Measurements from ENCODE around the gene ERAL1. TPM values are rescaled to one million over a fixed set of nuclear protein-coding genes. Genes with fewer than 3 reads are reported as not detected.

The ERAL1 gene
- total RNA-seq, 5 donors from 2014 or later (not counting 1 experiment from before 2014, with no cell fraction given), result 18.9 to 33.7 (median 29.0) TPM

- ChIA-PET CTCF (no interaction called here), POLR2A (no interaction called here)
- Mint-ChIP-seq H3K27me3 (no peaks in the 10 kb centered on the region), H3K36me3 (peaks cover 39% of the 10 kb centered on the region), H3K4me3 (no peak overlapping the region), H3K27ac (no peak overlapping the region), H3K9me3 (no peaks in the 10 kb centered on the region), H3K4me1 (peaks cover 16 to 30% (median 20%) of the 10 kb centered on the region in 3 donors)
- DNase-seq (no peak), ATAC-seq (replicated peaks in 1 of 4) (no peak)
- Histone ChIP-seq H3K4me3 (ENCODE audit: control insufficient read depth in 1 of 2, extremely low read depth in 1 of 2, low read length in 1 of 2) (no peak overlapping the region), H3K27ac (ENCODE audit: low read length) (no peak overlapping the region), H3K4me1 (ENCODE audit: control insufficient read depth in 1 of 2, extremely low read depth in 1 of 2, insufficient read depth in 2 of 2, low read length in 2 of 2) (peaks cover 0 to 15% of the 10 kb centered on the region in 2 experiments), H3K36me3 (ENCODE audit: control insufficient read depth in 2 of 2, extremely low read depth in 1 of 2, insufficient read depth in 1 of 2, low read length in 1 of 2) (peaks cover 8 to 79% of the 10 kb centered on the region in 2 donors), H3K9me3 (no peaks in the 10 kb centered on the region), H3K27me3 (replicated peaks in 1 of 2; ENCODE audit: control insufficient read depth in 2 of 2, extremely low read depth in 1 of 2, insufficient read depth in 2 of 2, low read length in 1 of 2) (no peaks in the 10 kb centered on the region)
- WGBS (ENCODE audit: insufficient coverage), result 100% methylated on average over 2 of the region's 4 CpGs
Measured at GRCh38 chr17:28885363-28885762, 30.5 kb downstream of the ERAL1 start.

DNA sequence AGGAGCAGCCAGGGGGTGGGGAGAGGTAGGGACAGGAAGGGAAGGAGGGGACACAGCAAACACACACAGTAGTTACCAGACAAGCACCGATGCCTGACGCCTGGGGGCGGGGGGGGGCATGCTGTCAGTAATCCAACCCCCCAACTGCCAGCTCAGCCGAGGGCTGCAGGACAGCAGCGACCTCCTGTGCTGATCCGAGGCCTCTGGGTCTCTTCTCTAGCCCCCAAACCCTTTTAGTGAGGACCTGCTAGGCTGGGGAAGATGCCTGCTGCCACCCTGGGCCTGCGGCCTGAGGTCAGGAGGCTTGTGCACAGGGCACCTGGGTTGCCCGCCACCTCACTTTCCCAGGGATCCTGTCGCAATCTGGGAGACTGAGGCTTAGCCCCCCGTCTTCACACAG lies 31.1 kb downstream of the ERAL1 start:
- H3K4me1 ChIP-seq (ENCODE audit: control insufficient read depth in 1 of 2, extremely low read depth in 1 of 2, insufficient read depth in 2 of 2, low read length in 2 of 2), result peaks cover 0 to 17% of the 10 kb centered on the region in 2 experiments
- no peak for ATAC-seq (replicated peaks in 1 of 4)
- 100% methylated on average over 6 of the region's 10 CpGs for WGBS (ENCODE audit: insufficient coverage)
- no peak overlapping the region for H3K4me3 Mint-ChIP-seq
- ChIA-PET POLR2A (no interaction called here), CTCF (no interaction called here)
- no peak for DNase-seq
- no peaks in the 10 kb centered on the region for H3K27me3 Mint-ChIP-seq
- no peak overlapping the region for H3K27ac ChIP-seq (ENCODE audit: low read length)
- peaks cover 6 to 73% of the 10 kb centered on the region in 2 donors for H3K36me3 ChIP-seq (ENCODE audit: control insufficient read depth in 2 of 2, extremely low read depth in 1 of 2, insufficient read depth in 1 of 2, low read length in 1 of 2)
- no peaks in the 10 kb centered on the region for H3K9me3 ChIP-seq
- no peak overlapping the region for H3K27ac Mint-ChIP-seq
- no peaks in the 10 kb centered on the region for H3K27me3 ChIP-seq (replicated peaks in 1 of 2; ENCODE audit: control insufficient read depth in 2 of 2, extremely low read depth in 1 of 2, insufficient read depth in 2 of 2, low read length in 1 of 2)
- peaks cover 19 to 34% (median 26%) of the 10 kb centered on the region in 3 donors for H3K4me1 Mint-ChIP-seq
- H3K36me3 Mint-ChIP-seq, result peaks cover 37% of the 10 kb centered on the region
- H3K4me3 ChIP-seq (ENCODE audit: control insufficient read depth in 1 of 2, extremely low read depth in 1 of 2, low read length in 1 of 2), result no peak overlapping the region
- no peaks in the 10 kb centered on the region for H3K9me3 Mint-ChIP-seq

DNA sequence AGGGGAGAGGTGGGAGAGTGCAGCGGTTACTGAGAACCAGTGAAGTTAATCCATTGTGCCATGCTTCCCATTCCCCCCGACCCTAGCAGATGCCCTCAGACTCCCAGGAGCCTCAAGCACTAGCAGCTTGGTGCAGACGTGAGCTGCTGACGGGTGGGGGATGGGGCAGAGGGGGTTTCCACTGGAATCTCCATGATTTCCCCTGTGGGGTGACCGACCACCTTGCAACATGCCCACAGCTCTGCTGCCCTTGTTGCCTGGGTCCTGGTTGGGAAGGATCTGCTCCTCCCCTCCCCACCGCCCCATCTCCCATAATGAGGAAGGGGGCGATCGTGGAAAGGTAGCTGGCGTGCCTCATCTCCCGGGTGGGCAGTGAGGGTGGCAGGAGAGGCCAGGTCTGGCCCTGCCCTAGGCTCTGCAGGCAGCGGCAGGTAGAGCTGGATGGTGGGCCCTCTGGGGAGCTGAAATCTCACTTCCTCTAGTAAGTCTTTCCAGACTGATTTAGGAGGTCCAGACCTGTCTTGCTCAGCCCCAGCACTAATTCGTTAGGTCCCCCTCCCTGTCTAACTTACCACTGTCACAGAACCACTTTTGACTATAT lies 33.2 kb downstream of the ERAL1 start:
- H3K4me1 Mint-ChIP-seq, result peaks cover 38 to 52% (median 45%) of the 10 kb centered on the region in 3 donors

DNA sequence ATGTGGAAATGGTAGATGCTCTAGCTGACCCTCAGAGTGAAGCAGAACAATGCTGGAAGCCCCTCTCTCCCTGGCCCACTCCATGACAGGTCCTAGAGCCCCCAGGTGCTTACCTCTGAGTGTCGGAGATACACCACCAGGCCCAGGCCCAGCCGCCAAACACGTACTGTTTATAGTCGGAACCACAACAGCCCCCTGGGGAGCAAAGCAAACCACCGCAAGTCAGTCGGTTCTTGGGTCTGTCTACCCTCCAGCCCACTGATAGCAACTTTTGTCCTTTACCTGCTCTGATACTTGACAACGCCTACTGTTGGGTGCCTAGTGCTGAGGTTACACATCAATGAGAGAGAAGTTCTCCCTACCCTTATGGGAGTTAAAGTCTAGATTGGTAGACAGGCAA lies 34.0 kb downstream of the ERAL1 start:
- CTCF ChIA-PET, result no interaction called here

More for the DNA sequence above, 33.2 kb downstream of the ERAL1 start:
- Histone ChIP-seq H3K27me3 (replicated peaks in 1 of 2; ENCODE audit: control insufficient read depth in 2 of 2, extremely low read depth in 1 of 2, insufficient read depth in 2 of 2, low read length in 1 of 2) (no peaks in the 10 kb centered on the region), H3K36me3 (ENCODE audit: control insufficient read depth in 2 of 2, extremely low read depth in 1 of 2, insufficient read depth in 1 of 2, low read length in 1 of 2) (peaks cover 6 to 63% of the 10 kb centered on the region in 2 donors), H3K4me3 (ENCODE audit: control insufficient read depth in 1 of 2, extremely low read depth in 1 of 2, low read length in 1 of 2) (no peak overlapping the region), H3K4me1 (ENCODE audit: control insufficient read depth in 1 of 2, extremely low read depth in 1 of 2, insufficient read depth in 2 of 2, low read length in 2 of 2) (peaks cover 5 to 30% of the 10 kb centered on the region in 2 experiments), H3K9me3 (no peaks in the 10 kb centered on the region), H3K27ac (ENCODE audit: low read length) (no peak overlapping the region)
- DNase-seq (no peak), ATAC-seq (replicated peaks in 1 of 4) (no peak)
- H3K4me3 Mint-ChIP-seq, result no peak overlapping the region
- H3K9me3 Mint-ChIP-seq, result no peaks in the 10 kb centered on the region
- CTCF ChIA-PET, result no interaction called here
- no peaks in the 10 kb centered on the region for H3K27me3 Mint-ChIP-seq
- H3K27ac Mint-ChIP-seq, result no peak overlapping the region
- H3K36me3 Mint-ChIP-seq, result peaks cover 25% of the 10 kb centered on the region
- 100% methylated on average over 2 of the region's 12 CpGs for WGBS (ENCODE audit: insufficient coverage)
- POLR2A ChIA-PET, result interaction anchor here in 1 of 2 donors (0.6 kb wide), 1 partner anchor 34 kb away, joined by 4 read pairs; no protein-coding TSS in a partner anchor

DNA sequence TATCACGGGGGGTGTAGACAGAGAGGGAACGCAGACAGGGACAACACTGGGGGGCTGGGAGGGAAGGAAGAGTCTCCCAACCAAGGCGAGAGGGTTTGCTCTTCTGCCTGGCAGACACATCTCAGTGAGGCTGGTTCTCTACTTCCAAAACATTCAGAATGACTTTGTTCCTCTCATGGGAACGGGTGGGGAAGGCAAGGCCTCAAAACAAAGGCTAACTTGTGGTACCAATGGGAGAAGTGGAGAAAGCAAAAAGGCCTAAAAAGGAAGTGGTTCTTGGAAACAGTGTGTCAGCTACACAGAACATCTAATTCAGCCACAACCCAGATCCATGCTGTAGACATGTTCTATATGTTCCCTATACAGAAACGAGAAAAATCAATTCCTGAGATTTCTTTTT lies 35.2 kb downstream of the ERAL1 start:
- ATAC-seq (replicated peaks in 1 of 4), result no peak
- Mint-ChIP-seq H3K4me3 (no peak overlapping the region), H3K4me1 (peaks cover 53 to 64% (median 54%) of the 10 kb centered on the region in 3 donors)

More for the DNA sequence above, 34.0 kb downstream of the ERAL1 start:
- H3K36me3 Mint-ChIP-seq, result peaks cover 21% of the 10 kb centered on the region
- Histone ChIP-seq H3K36me3 (ENCODE audit: control insufficient read depth in 2 of 2, extremely low read depth in 1 of 2, insufficient read depth in 1 of 2, low read length in 1 of 2) (peaks cover 6 to 54% of the 10 kb centered on the region in 2 donors), H3K4me1 (ENCODE audit: control insufficient read depth in 1 of 2, extremely low read depth in 1 of 2, insufficient read depth in 2 of 2, low read length in 2 of 2) (peaks cover 8 to 37% of the 10 kb centered on the region in 2 experiments), H3K4me3 (ENCODE audit: control insufficient read depth in 1 of 2, extremely low read depth in 1 of 2, low read length in 1 of 2) (no peak overlapping the region), H3K9me3 (no peaks in the 10 kb centered on the region), H3K27me3 (replicated peaks in 1 of 2; ENCODE audit: control insufficient read depth in 2 of 2, extremely low read depth in 1 of 2, insufficient read depth in 2 of 2, low read length in 1 of 2) (no peaks in the 10 kb centered on the region), H3K27ac (ENCODE audit: low read length) (no peak overlapping the region)
- POLR2A ChIA-PET, result no interaction called here
- WGBS (ENCODE audit: insufficient coverage), result 100% methylated on average over 3 of the region's 7 CpGs
- ATAC-seq (replicated peaks in 1 of 4) (no peak), DNase-seq (no peak)
- H3K27me3 Mint-ChIP-seq, result no peaks in the 10 kb centered on the region
- H3K4me1 Mint-ChIP-seq, result peaks cover 46 to 60% (median 53%) of the 10 kb centered on the region in 3 donors
- no peak overlapping the region for H3K27ac Mint-ChIP-seq
- no peak overlapping the region for H3K4me3 Mint-ChIP-seq
- no peaks in the 10 kb centered on the region for H3K9me3 Mint-ChIP-seq

GRCh38 chr17:28891201-28891600 lies 36.4 kb downstream of the ERAL1 start:
- DNase-seq (no peak), ATAC-seq (replicated peaks in 1 of 4) (no peak)
- ChIA-PET POLR2A (no interaction called here), CTCF (interaction anchor here in 1 of 2 donors (0.7 kb wide), 1 partner anchor 10 kb away, joined by 10 read pairs; no protein-coding TSS in a partner anchor)
- H3K4me1 ChIP-seq (ENCODE audit: control insufficient read depth in 1 of 2, extremely low read depth in 1 of 2, insufficient read depth in 2 of 2, low read length in 2 of 2), result peaks cover 14 to 52% of the 10 kb centered on the region in 2 experiments
- H3K4me3 ChIP-seq (ENCODE audit: control insufficient read depth in 1 of 2, extremely low read depth in 1 of 2, low read length in 1 of 2), result no peak overlapping the region
- Mint-ChIP-seq H3K4me3 (peak overlapping the region in 1 of 3 donors; percentile 82), H3K27ac (peak overlapping the region; percentile 82 to 91), H3K9me3 (no peaks in the 10 kb centered on the region), H3K36me3 (peaks cover 6% of the 10 kb centered on the region), H3K4me1 (peaks cover 55 to 69% (median 64%) of the 10 kb centered on the region in 3 donors), H3K27me3 (no peaks in the 10 kb centered on the region)
- peaks cover 6 to 30% of the 10 kb centered on the region in 2 donors for H3K36me3 ChIP-seq (ENCODE audit: control insufficient read depth in 2 of 2, extremely low read depth in 1 of 2, insufficient read depth in 1 of 2, low read length in 1 of 2)
- no peak overlapping the region for H3K27ac ChIP-seq (ENCODE audit: low read length)
- WGBS (ENCODE audit: insufficient coverage), result 92% methylated on average over 1 of the region's 1 CpG
- no peaks in the 10 kb centered on the region for H3K27me3 ChIP-seq (replicated peaks in 1 of 2; ENCODE audit: control insufficient read depth in 2 of 2, extremely low read depth in 1 of 2, insufficient read depth in 2 of 2, low read length in 1 of 2)
- no peaks in the 10 kb centered on the region for H3K9me3 ChIP-seq

More for the DNA sequence above, 35.2 kb downstream of the ERAL1 start:
- no peaks in the 10 kb centered on the region for H3K9me3 ChIP-seq
- CTCF ChIA-PET, result no interaction called here
- H3K27ac ChIP-seq (ENCODE audit: low read length), result no peak overlapping the region
- no peaks in the 10 kb centered on the region for H3K9me3 Mint-ChIP-seq
- POLR2A ChIA-PET, result interaction anchor here in 1 of 2 donors (0.7 kb wide), 1 partner anchor 444 kb away, joined by 4 read pairs; no protein-coding TSS in a partner anchor
- no CpG with 5 or more reads among the region's 5 CpGs for WGBS (ENCODE audit: insufficient coverage)
- H3K4me1 ChIP-seq (ENCODE audit: control insufficient read depth in 1 of 2, extremely low read depth in 1 of 2, insufficient read depth in 2 of 2, low read length in 2 of 2), result peaks cover 8 to 48% of the 10 kb centered on the region in 2 experiments
- peak overlapping the region in 1 of 2 donors; percentile 46 for H3K27ac Mint-ChIP-seq
- H3K4me3 ChIP-seq (ENCODE audit: control insufficient read depth in 1 of 2, extremely low read depth in 1 of 2, low read length in 1 of 2), result no peak overlapping the region
- peaks cover 14% of the 10 kb centered on the region for H3K36me3 Mint-ChIP-seq
- no peaks in the 10 kb centered on the region for H3K27me3 ChIP-seq (replicated peaks in 1 of 2; ENCODE audit: control insufficient read depth in 2 of 2, extremely low read depth in 1 of 2, insufficient read depth in 2 of 2, low read length in 1 of 2)
- H3K36me3 ChIP-seq (ENCODE audit: control insufficient read depth in 2 of 2, extremely low read depth in 1 of 2, insufficient read depth in 1 of 2, low read length in 1 of 2), result peaks cover 6 to 42% of the 10 kb centered on the region in 2 donors
- no peak for DNase-seq
- no peaks in the 10 kb centered on the region for H3K27me3 Mint-ChIP-seq
